GM19324 (cell line): ENCODE results near the gene C15orf61.

Experiments
- ATAC-seq: cut with Tn5 transposase; IDR thresholded peaks from one replicate; pipeline ENCODE4 v1.9.1; 2021; ENCODE audit warnings: mild to moderate bottlenecking, moderate library complexity; ENCODE audit not compliant: unreplicated experiment, low FRiP score

C15orf61 gene

GRCh38 chr15:67521029-67521782, at the start of gene C15orf61:
Gene C15orf61, plus strand, starts transcription at chr15:67521131. Its CDS starts 118 bp downstream, at chr15:67521249.
- ATAC-seq: peak; percentile 92

GRCh38 chr15:67472957-67473356, 48.0 kb upstream of the C15orf61 start:
- ATAC-seq: no peak

GRCh38 chr15:67474405-67475110, 46.4 kb upstream of the C15orf61 start:
- ATAC-seq: no peak

GRCh38 chr15:67479781-67480505, 41.0 kb upstream of the C15orf61 start:
- no peak for ATAC-seq

GRCh38 chr15:67480741-67481140, 40.2 kb upstream of the C15orf61 start:
- no peak for ATAC-seq

- no peak for ATAC-seq
Observed at GRCh38 chr15:67481680-67482079, 39.3 kb upstream of the C15orf61 start.

- ATAC-seq: no peak
Observed at GRCh38 chr15:67495585-67495984, 25.3 kb upstream of the C15orf61 start.

- no peak for ATAC-seq
Observed at GRCh38 chr15:67501177-67501835, 19.6 kb upstream of the C15orf61 start.

- ATAC-seq: no peak
Observed at GRCh38 chr15:67501836-67502461, 19.0 kb upstream of the C15orf61 start.

GRCh38 chr15:67504056-67504455, 16.9 kb upstream of the C15orf61 start:
- ATAC-seq: no peak

GRCh38 chr15:67504796-67505195, 16.1 kb upstream of the C15orf61 start:
- ATAC-seq: no peak

GRCh38 chr15:67505675-67506572, 15.0 kb upstream of the C15orf61 start:
- no peak for ATAC-seq

GRCh38 chr15:67506775-67507747, 13.9 kb upstream of the C15orf61 start:
- no peak for ATAC-seq

- ATAC-seq: no peak
Observed at GRCh38 chr15:67508407-67508806, 12.5 kb upstream of the C15orf61 start.

- no peak for ATAC-seq
Observed at GRCh38 chr15:67509918-67510317, 11.0 kb upstream of the C15orf61 start.

GRCh38 chr15:67510597-67511190, 10.2 kb upstream of the C15orf61 start:
- ATAC-seq: no peak

- ATAC-seq: no peak
Observed at GRCh38 chr15:67511606-67512005, 9.3 kb upstream of the C15orf61 start.

- ATAC-seq: no peak
Observed at GRCh38 chr15:67512140-67512539, 8.8 kb upstream of the C15orf61 start.
